ENCODE measurements around the gene MAGEA11.
"Not testable (repeated sequence)": the region's sequence is repeated elsewhere in the genome, so short reads cannot be mapped to it uniquely, and the experiment has no call there.

The MAGEA11 gene

DNA sequence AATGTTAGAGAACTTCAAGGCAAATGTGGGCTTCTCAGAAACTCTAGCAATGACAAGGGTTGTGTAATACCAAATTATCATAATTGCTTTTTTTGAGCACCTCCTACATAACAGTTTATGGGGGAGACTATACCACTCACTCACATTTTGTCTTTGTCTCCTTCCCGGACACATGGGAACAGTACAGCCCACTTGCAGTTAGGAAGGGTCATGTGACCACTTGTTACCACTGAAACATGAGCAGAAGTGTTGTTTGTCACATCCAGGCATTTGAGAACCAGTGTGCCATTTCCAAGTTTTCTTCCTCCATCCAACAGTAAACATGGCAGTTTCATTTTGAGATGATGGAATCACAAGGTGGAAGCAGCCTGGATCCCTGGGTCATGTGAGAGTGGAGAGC lies 6.9 kb downstream of the MAGEA11 start:
- no peak for DNase-seq (ENCODE audit: low read depth in 2 of 2)

DNA sequence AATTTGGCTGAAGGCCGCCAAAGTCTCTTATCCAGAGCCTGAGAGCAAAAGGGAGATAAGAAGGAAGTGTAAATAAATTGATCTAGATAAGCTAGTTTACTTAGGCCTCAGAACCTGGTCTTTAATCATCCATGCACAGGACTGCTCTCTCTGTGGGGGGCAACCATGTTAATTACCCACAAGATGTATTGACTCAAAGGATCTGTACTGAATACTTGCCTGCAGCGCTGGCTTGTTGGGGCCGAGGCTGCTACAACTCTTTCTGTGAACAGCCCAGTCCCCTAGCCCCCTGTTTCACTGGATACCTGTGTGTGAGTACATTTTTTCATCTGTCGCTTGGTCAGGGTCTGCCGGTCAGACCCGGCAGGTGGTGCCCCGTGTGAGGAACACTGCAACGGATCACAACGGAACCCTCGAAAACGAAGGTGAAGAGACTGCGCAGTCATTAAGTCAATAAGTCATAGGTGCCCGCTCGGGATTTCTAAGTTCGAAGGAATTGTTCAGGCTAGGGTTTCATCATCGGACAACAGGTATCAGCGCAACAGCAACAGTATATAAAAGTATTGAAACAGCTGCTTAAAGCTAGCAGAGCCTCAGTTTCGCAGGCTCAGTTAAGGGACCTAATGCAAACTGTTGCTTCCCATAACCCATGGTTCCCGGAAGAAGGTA lies 8.3 kb downstream of the MAGEA11 start:
- no peak for DNase-seq (ENCODE audit: low read depth in 2 of 2)

DNA sequence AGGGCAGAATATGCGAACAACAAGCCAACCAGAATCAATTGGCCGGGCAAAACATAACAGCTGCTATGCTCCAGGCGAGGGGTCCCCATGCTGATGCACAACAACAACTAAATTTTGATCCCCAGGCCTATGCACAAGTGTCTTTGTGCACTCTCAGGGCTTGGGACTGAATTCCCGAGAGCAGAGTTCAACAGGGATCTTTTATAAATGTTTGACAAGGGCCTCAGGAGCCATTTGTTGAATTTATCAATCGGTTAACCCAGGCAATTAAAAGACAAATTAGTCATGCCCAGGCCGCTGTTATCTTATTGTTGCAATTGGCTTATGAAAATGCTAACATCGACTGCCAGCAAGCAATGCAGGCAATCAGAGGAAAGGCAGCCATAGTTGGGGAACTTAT lies 9.4 kb downstream of the MAGEA11 start:
- DNase-seq (ENCODE audit: low read depth in 2 of 2): not testable (repeated sequence)

DNA sequence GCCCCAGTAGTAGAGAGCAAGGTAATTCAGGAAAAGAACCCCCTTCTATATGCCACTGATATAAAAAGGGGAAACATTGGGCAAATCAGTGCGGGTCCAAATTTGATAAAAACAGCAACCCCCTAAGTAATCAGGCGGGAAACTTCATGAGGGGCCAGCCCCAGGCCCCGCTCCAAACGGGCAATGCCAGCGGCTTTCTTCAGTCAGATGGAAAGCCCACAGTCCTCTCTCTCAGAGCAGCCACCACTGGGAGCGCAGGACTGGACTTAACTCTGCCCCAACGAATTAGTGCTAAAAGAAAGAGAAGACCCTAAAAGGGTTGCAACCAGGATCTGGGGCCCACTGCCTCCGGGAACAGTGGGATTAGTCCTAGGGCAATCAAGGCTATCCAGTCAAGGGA lies 9.9 kb downstream of the MAGEA11 start:
- no peak for DNase-seq (ENCODE audit: low read depth in 2 of 2)

DNA sequence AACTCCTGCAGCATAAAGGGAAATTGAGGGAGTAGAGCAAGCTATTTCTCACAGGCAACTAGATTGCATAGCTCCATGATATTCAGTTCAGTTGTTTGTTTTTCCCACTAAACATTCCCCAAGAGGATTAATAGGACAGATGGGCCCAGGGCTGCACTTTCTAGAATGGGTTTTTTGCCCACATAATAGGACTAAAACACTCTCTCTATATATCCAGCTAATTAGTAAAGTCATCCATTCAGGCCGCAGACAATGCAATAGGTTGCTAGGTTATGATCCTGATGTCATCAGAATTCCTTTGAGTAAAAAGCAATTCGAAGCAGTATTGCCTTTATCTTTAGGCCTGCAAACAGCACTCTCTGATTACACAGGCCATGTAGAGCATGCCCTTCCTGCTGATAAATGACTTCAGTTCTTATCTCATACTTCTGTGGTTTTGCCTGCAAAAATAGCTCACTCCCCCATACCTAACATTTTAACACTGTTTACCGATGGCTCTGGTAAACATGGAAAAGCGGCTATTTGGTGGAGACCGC lies 11.8 kb downstream of the MAGEA11 start:
- not testable (repeated sequence) for DNase-seq (ENCODE audit: low read depth in 2 of 2)

DNA sequence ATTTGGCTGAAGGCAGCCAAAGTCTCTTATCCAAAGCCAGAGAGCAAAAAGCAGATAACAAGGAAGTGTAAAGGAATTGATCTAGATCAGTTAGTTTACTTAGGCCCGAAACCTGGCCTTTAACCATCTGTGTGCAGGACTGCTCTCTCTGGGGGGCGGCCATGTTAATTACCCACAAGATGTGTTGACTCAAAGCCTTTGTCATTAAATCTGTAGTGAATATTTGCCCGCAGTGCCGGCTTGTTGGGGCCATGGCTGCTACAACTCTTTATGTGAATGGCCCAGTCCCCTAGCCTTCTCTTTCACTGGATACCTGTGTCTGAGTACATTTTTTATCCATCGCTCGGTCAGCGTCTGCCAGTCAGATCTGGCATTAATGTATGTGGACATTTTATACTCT lies 15.4 kb downstream of the MAGEA11 start:
- DNase-seq (ENCODE audit: low read depth in 2 of 2): not testable (repeated sequence)

DNA sequence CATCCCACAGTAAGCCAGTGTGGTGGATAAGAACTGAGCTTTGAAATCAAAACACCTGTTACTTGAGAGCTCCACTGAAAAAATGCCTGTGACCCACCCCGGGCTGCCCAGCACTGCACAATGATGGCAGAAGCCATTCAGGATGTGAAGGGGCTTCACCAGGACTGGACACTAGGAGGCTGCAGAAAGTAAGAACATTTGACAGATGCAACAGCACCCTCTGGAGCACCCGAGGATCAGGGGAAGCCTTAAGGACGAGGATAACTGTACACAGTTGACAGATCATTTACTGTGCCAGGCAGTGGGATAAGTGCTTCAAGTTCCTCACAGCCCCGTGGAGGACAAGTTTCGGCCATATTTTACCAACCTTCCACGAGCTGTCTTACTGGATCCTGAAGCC lies 30.4 kb downstream of the MAGEA11 start:
- DNase-seq (ENCODE audit: low read depth in 2 of 2): not testable (repeated sequence)

DNA sequence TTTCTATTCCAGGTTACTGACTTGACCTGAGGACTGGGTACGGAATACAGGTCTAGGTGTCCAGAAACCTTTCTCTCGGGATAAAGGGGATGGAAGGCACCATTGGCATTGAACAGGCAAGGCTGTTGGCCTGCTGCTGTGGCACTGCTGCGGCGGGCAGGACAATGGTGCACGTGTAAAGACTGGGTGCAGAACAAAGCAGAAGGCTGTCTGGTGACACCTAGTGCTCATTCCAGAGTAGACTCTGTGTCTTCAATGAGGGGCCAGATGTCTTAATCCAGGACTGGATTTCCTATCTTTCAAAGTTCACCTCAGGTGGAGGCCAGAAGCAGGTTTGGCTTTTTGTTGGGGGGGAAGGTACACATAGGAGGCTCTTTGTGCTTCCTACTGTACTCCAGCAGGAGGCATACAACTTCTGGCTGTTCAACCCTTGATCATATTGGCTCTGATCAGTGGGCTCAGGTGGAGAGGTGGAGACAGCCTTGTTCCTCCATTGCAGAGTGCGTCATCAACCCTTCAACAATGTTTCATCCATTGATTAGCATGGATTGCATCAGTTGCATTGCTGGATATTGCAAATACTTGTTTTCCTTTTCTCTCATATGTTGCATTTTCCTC lies 34.6 kb downstream of the MAGEA11 start:
- not testable (repeated sequence) for DNase-seq (ENCODE audit: low read depth in 2 of 2)

DNA sequence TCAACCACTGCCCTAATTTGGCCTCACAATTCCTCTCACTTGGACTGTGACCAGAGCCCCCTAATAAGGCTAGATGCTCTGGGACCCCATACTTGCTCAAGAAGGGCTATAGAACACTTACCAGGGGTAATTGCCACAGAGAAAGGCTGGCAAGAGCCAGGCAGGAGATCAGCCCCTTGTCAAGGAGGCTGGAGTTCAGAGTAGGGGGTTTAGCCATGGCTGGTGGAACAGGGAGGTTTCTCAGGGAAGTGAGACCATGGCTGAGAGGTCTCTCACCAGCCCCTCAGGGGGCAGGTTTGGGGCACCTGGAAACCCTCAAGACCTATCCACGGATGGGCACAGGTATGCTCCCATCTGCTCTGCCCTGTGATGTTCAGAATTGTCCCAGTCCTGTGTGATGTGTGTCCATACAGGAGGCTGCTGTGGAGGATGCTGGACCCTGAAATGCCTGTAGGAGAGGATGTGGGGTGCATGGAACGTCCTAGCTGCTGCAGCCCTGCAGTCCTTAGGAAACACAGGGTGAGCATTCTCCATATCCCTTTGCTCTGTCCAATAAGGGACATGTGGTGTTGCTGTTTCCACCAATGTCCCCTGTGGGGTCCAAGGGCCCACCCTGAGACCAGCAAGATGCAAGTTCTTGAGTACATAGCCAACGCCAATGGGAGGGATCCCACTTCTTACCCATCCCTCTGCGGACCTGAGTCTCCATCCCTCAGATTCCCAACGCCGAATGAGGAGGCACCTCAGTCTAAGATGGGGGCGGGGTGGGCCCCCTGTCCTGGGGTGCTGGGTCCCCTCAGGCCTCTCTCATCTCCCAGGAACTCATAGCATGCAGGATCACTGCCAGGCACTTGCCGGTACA lies 45.6 kb downstream of the MAGEA11 start:
- no peak for DNase-seq (ENCODE audit: low read depth in 2 of 2)

DNA sequence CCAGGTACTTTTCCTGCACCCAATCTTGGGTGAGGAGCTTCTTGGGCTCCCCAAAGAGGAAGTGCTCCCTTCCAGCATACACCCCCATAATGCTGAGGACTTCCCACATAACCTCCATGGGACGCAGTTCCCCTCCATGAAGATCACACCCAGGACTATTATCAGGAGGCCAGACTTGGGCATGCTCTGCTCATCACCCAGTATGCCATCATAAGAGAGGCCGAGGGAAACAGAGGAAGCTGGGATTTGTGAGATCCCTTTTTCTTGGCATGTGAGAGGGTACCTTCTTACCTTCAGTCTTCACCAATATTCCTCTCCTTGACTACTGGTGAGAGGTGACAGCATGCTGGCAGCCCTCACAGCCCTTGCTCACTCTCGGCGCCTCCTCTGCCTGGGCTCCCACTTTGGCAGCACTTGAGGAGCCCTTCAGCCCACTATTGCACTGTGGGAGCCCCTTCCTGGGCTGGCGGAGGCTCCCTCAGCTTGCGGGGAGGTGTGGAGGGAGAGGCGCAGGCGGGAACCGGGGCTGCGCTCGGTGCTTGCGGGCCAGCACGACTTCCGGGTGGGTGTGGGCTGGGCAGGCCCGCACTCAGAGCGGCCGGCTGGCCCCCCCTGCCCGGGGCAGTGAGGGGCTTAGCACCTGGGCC lies 46.3 kb downstream of the MAGEA11 start:
- no peak for DNase-seq (ENCODE audit: low read depth in 2 of 2)

DNA sequence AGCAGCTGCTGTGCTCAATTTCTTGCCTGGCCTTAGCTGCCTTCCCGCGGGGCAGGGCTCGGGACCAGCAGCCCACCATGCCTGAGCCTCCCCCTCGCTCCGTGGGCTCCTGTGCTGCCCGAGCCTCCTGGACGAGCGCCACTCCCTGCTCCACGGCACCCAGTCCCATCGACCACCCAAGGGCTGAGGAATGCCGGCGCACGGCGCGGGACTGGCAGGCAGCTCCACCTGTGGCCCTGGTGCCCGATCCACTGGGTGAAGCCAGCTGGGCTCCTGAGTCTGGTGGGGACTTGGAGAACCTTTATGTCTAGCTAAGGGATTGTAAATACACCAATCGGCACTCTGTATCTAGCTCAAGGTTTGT lies 46.8 kb downstream of the MAGEA11 start:
- not testable (repeated sequence) for DNase-seq (ENCODE audit: low read depth in 2 of 2)

DNA sequence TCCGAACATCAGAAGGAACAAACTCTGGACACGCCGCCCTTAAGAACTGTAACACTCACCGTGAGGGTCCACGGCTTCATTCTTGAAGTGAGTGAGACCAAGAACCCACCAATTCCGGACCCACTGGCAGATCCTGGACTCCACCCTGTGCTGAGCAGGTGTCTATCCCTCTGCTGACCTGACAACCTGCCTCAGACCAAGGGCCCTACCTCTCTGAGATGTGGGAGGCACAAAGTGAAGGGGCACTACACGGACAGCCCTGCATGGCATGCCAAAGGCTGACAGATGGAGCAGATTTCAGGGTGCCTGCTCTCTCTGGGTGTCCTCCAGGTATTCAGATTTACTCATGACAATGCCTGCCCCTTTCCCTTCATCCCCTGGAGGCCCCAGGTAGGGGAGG lies 48.0 kb downstream of the MAGEA11 start:
- no peak for DNase-seq (ENCODE audit: low read depth in 2 of 2)

DNA sequence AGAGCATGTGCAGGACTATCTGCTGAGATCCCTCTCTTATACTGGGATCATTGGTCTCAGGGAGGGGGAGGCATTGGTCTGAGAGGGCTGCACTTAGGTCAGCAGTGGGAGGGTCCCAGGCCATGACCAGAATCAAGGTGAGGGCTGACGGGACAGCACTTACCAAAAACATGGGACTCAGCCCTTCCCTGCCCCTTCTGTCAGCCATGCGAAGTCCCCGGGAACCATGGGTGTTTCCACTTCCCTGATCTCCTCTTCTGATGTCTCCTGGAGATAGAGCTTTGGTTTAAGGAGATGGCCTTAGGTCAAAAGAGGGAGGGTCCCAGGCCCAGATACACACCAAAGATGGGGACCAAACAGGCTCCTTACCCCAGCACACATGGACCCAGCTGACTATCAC lies 49.1 kb downstream of the MAGEA11 start:
- no peak for DNase-seq (ENCODE audit: low read depth in 2 of 2)

DNA sequence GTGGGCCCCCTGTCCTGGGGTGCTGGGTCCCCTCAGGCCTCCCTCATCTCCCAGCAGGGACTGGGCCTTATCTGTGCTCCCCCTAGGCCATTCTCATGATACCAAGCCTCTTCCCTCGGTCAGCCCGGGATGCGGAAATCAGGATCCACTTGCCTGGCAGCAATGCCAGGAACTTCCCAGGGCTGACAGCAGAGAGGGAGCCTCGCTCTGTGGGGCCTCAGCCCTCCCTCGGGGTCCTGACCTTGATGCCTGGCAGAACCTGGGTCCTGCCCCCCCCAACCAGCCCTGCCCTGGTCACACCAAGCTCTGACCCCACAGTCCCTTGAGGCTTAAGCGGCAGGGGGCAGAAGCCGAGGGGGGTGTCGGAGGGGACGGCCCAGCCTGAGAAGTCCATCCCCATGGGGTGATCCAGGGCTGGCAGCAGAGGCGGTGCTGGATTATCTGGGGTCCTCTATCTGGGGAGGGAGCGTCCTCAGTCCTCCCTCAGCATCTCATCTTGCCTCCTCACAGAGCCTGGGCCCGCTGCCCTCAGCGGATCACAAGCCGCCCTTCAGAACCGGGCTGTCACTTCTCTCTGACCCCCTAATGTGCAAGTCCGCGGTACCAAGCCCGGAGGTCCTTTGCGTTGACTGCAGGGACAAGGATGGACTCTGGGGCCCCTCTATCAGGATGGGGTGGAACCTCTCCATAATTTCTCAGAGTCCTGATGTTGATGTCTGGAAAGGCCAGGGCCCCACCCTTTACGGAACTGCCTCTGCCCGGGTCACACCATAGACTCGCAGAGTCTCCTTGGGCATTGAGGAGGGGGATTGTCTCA lies 50.2 kb downstream of the MAGEA11 start:
- not testable (repeated sequence) for DNase-seq (ENCODE audit: low read depth in 2 of 2)

DNA sequence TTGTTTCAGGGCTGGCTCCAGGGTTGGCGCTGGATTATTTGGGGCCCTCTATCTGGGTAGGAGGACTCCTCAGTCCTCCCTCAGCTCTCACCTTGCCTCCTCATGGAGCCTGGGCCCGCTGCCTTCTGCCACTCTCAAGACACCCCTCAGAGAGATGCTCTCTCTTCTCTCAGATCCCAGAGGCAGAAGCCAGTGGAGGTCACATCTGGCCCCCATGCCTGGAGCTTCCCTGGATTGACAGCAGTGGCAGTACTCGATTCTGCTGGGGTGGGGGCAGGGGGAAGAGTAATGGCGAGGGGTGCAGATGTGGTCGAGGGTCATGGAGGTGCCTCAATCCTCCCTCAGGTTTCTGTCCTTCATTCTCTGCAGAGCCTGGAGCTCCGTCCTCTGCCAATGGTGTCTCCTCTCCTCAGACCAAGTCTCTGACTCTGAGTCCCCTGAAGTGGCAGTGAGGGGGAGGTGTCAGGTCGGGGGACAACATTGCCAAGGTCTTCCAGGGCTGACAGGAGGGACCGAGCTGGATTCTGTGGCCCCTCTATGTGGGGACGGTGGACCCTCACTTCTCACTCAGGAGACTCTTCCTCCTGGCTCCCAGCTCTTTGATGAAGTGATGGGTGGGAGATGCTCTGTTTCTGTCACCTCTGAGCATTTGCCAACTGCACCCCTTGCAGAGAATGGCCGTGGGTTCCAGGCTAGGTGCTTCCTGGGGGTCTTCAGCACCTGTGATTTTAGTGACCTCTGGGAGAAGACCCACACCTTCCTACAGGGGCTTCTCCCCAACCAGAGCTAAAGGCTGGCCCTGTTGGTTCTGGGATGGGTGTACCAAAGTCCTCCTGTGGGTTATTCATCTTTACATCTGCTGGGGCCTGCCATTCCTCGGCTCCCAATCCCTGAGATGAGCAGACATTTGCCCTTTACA lies 51.1 kb downstream of the MAGEA11 start:
- no peak for DNase-seq (ENCODE audit: low read depth in 2 of 2)
